GM18861 (cell line): Measurements from ENCODE around the gene MTUS2.

Experiments
- ATAC-seq: cut with Tn5 transposase; IDR thresholded peaks from one replicate; pipeline ENCODE4 v1.9.1; 2021; ENCODE audit not compliant: unreplicated experiment

The MTUS2 gene

GRCh38 chr13:29499506-29500165 lies 679.5 kb downstream of the MTUS2 start:
- ATAC-seq = no peak

- no peak for ATAC-seq
Observed at GRCh38 chr13:29500386-29500785, 680.2 kb downstream of the MTUS2 start.

DNA sequence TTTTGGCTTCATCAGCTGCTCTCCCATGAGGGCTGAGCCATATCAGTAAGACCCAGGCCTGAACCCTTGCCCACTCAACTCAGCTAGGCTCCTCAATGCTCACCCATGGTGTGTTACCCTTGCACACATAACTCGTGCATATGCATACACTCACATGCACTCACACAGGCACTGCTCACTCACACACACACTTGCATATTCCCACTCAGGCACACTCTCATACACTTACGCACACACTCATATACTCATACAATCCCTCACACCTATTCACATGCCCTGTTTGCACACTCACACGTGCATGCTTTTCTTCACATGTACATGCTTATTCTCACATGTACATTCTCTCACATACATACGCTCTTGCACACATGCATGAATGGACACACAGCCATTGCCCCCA lies 681.5 kb downstream of the MTUS2 start:
- no peak for ATAC-seq

DNA sequence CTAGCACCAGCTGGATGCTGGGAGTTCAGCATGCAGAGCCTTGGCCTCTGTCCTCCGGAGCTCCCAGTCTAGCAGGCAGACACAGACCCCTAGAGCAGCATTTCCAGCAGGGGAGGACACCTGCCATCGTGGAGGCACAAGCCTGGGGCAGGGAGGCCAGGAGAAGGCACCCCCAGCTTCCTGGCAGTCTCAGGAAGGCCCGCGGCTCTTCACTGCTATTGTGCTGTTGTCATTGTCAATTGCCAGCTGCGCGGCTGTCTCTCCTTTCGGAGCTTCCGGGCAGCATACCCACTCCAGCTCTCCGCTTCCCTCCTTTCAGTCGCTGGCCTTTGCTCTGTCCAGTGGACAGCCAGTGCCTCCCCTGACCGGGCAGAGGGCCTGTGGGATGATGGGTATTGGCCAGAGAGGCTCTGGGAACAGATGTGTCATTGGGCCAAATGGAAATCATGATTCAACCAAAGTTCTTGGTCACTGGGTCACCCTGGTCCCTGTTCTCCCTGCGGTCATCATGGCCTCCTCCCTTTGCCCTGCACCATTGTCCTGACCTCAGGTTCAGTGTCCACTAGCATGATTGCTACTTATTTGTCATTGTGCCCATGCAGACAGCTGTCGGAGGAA lies 682.4 kb downstream of the MTUS2 start:
- no peak for ATAC-seq

- no peak for ATAC-seq
Observed at GRCh38 chr13:29503041-29503837, 683.1 kb downstream of the MTUS2 start.

DNA sequence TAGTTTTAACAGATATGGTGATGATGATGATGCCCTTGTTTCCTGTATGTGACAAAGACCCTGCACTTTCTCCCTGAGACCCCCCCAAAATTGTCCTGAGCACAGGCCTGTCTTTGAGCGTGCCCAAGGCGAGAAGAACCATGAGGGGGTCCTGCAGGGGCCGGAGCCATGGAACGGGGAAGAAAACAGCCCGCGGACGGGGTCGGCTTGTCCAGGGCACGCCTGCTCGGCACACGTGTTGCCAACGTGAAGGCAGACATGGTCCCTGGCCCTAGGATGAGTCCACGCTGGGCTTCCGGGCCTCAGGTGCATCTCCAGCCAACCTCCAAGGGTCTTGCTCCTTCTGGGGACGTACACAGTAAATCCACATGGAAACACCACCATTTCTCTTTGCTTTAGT lies 684.6 kb downstream of the MTUS2 start:
- ATAC-seq = no peak

- no peak for ATAC-seq
Observed at GRCh38 chr13:29505511-29505910, 685.4 kb downstream of the MTUS2 start.

DNA sequence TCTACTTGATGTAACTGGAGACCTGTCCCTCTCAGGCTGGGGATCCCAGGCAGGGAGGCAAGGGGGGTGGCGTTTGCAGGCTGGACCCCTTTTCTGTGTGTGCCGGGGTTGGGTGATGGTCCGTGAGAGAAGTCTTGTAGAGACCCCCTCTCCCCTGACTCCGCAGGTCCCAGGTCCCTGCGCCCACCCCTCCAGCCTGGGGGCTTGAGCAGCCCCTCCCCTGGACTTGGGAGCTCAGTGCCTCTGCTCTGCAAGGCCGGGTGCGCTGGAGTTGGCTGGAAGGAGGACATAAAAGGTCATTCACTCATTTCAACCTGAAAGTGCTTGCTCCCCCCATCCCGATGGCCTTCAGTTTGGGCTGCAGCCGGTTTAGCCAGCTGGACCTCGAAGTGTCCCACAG lies 685.8 kb downstream of the MTUS2 start:
- ATAC-seq = no peak

DNA sequence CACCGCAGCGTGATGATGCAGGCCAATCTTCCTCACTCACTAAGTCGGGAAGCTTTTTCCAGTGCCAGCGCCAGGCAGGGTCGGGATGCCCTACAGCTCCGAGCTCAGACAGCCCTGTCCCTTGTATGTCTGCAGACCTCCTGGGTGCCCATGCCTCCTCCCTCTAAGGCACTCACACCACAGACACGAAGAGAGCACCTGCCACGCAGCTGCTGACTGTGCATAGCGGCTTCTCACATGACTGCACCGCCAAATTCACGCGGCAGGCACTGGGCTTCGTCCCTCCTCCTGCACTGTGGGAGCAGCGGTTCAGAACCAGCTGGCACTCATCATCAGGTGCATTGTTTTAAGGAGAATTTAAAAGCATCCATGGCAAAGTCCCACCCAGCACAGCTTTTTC lies 687.2 kb downstream of the MTUS2 start:
- ATAC-seq = no peak

DNA sequence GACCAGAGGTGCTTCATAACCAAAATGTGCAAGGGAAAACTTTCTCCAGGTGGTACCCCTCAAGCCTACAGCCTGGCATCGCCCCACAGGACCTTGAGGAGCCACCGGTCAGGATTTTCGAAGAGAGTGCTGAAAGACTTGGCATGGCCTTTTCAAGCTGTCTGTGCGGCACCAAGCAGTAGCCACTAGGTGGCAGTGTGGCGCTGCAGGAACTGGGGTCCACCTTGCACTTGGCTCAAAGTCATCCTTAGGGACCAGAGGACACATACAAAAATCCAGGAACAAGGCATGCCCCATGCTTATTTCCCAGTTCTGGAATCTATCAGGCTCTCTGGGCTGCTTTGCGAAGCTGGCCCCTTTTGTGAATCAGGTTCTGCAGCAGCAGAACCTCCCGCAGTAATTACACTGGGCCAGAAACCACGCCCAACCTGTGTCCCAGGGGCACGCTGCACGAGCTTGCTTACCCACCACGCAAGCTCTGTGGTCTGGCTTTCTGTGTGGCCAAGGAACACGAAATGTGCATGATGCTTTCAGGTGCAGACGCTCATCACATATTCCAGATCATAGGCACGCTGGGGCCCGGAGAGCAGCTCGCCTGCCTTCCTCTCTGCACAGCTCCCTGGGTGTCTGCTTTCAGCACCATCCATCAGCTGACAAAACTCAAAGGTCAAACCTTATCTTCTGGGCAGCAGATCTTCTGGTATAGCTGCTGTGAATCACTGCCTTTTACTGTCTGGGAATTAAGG lies 688.2 kb downstream of the MTUS2 start:
- ATAC-seq = no peak

- no peak for ATAC-seq
Observed at GRCh38 chr13:29508876-29509252, 688.7 kb downstream of the MTUS2 start.

GRCh38 chr13:29509999-29510589 lies 690.0 kb downstream of the MTUS2 start:
- ATAC-seq = no peak

DNA sequence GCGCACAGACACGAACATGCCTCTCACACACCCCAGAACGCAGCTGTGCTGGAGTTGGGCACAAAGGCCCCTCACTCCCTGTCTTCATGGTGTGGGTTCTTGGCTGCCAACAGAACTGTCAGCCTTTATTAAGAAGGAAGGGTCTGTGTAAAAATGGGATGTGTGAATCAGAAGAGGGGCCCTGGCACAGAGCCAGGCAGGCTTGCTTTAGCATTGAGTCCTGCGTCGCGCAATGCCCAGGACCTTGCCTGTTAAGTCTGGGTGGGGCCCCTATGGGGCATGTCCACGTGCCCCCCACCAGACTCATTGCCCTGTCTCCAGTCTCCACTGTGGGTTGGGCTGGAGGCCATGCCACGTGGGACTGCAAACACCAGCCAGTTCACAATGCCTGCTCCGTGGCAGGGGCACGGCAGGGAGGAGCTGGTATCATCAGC lies 690.5 kb downstream of the MTUS2 start:
- no peak for ATAC-seq

GRCh38 chr13:29511106-29511796 lies 691.1 kb downstream of the MTUS2 start:
- no peak for ATAC-seq

DNA sequence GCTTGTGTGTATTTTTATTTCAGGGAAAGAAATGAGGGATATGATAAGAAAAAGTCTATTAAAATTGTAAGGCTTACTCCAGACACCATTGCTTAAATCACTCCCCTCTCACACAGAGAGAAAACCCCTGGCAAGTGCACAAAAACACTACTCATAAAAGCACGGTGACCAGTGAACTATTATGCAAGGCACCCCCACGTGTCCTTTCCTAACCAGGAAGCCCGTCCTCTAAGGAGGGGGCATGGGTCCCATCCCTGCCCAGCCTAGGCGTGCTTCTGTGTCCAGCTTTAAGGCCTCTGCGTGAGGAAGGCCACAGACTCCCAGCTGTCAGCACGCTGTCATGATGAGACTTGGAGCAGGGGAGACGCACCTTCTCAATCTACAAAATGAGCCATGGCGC lies 691.8 kb downstream of the MTUS2 start:
- ATAC-seq = no peak

DNA sequence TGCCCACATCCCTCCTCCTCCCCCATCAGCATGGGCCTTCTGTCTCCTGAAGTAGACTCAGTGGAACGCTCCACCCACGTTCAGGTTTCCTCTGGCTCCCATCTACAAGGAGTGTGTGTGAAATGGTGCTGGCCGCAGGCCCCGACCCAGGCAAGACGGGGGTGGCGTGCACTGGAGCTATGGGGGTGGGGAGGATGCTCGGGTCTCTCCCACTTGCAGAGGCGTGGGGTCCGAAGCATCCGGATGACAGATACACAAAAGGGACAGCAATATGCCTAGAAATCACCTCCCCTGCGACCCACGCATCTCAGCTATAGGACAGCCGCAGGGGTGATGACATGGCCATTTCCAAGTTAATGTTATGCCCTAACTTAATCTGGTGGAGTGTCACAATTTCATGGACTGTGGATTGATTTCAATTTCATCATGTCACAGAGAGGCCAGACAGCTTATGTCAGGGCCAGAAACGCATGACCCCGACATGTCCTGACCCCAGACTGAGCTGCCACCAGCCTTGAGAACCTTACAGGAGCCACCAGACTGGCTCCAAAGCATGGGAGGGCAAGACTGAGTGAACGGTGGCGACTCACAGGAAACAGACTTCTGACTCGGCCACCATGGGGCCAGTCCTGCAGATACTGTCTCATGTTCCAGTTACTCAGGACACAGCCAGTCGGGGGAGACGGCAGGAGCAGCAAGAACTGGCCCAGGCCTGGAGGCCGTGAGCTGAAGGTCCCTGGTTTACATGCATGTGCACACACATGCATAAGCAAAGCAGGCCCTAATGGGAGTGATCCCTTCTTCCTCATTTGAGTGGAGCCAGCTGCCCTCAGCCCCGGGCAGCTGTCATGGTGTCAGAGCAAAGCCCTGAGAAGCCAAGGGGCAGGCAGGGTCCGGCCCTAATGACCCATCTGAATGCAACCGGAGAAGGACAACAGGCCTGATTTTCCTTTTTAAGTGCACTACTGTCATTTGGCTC lies 693.2 kb downstream of the MTUS2 start:
- ATAC-seq = no peak

DNA sequence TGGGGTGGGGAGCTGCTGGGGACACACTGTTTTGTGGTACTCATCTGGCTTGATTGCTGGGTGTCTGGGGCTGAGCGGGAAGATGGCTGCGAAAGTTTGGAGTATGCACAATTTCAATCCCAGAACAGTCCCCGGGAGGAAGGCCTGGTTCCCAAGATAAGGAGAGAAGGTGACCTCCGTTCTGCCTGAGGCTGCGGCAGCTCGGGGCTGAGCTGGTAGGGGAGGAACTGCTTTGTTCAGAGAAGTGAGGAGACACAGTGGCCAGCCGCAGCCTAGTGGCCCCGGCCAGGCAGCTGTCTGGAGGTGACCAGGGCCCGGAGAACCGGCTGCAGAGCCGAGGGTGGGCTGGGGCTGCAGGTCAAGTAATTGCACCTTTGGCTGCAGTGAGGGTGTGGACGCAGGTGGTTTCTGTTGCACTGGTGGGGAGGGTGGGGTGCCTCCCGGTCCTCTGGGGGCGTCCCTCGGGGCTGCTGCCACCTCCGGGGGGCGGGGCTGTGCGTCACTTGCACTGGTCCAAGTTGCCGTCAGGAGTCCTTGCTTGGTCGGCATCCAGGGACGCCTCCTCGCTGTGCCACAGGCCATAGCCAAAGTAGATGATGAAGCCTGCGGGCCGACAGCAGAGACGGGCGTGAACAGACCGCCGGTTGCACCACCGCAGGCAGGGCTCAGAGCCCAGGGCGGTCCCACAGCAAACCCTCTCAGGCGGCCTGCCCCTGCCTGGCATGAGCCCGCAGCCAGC lies 694.0 kb downstream of the MTUS2 start:
- ATAC-seq = no peak

DNA sequence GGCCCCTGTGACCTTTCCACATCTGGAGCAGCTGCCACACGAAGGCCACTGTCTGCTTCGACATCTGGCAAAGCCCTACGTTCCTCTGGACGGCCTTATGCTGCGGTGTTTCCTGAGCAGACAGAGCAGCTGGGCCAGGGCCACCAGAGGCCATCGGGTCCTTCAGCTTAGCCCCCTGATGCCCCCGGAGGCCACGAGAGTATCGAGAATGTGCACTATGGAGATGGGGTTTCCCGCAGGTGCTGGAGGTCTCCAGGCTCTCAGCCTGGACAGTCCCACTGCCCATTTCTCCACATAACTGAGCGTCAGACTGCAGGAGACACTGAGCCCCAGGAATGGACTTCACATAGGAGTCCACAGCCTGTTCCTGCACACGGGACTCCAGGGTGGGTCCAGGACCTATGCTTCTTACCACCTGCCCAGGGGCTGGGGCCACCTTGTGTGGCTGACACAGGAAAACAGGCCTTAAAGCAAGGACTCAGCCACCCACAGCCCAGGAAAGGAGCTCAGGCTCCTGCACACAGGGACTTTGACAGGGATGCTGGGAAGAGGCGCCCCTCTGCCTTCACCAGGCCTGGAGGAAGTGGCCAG lies 694.7 kb downstream of the MTUS2 start:
- ATAC-seq = no peak
